Cardiac muscle cell (in vitro differentiated cells and primary cell): ENCODE data around the gene SPOCK3. TPM values are rescaled to one million over a fixed set of nuclear protein-coding genes. Genes with fewer than 3 reads are reported as not detected.

Source experiments
- DNase-seq, 2 donors: peaks; one replicate each; pipeline versions ENCODE4 v3.0.0 to v3.0.0-alpha.2; 2010 to 2017; ENCODE audit warnings: low read depth in 1 of 2, low spot score in 1 of 2
- H3K27ac ChIP-seq: fragments of 200-600 bp; sonication (generic); 2 replicates; pipeline ENCODE4 v1.5.1; 2016
- H3K27me3 ChIP-seq: fragments of 200-600 bp; sonication (generic); 2 replicates; pipeline ENCODE4 v1.6.0; 2016; ENCODE audit warnings: control low read depth
- H3K36me3 ChIP-seq: fragments of 200-600 bp; sonication (generic); 2 replicates; pipeline ENCODE4 v1.5.1; 2016; ENCODE audit warnings: control low read depth
- H3K4me1 ChIP-seq: fragments of 200-600 bp; sonication (generic); 2 replicates; pipeline ENCODE4 v1.8.1; 2017; ENCODE audit warnings: low read depth, mild to moderate bottlenecking, mixed run types
- H3K4me3 ChIP-seq: fragments of 200-600 bp; sonication (generic); 2 replicates; pipeline ENCODE4 v1.5.1; 2016; ENCODE audit warnings: mild to moderate bottlenecking
- H3K9me3 ChIP-seq: fragments of 200-600 bp; sonication (generic); 2 replicates; pipeline ENCODE4 v1.5.1; 2017; ENCODE audit warnings: low read depth, mild to moderate bottlenecking, control low read depth
- CTCF ChIP-seq: IDR thresholded peaks from 2 replicates; pipeline ENCODE4 v1.5.1; 2012; ENCODE audit warnings: low read depth, mild to moderate bottlenecking, low read length
- polyA plus RNA-seq: library from polyadenylated mRNA; unstranded; fragments of >200 nt; fragmentation: Nextera tagmentation; extraction: Ambion mirVana; gene quantifications from 2 replicates; pipeline ENCODE4 v1.2.1, GENCODE V29; 2016
- total RNA-seq: library from RNA; depleted of rRNA; stranded (reverse); fragments of >200 nt; gene quantifications from 2 replicates; pipeline ENCODE4 v1.2.3, GENCODE V29; 2016

SPOCK3 gene
- total and polyA plus RNA-seq, 2 experiments from 2014 or later = 1.3 to 4.6 TPM

- DNase-seq = no peak
These were observed 37.8 kb downstream of the SPOCK3 start for GRCh38 chr4:167196344-167197012.

GRCh38 chr4:167190379-167190778, 43.9 kb downstream of the SPOCK3 start:
- no peak for DNase-seq
- Histone ChIP-seq H3K9me3 (no peaks in the 10 kb centered on the region), H3K36me3 (no peaks in the 10 kb centered on the region), H3K4me1 (no peaks in the 10 kb centered on the region), H3K27me3 (no peaks in the 10 kb centered on the region), H3K4me3 (no peak overlapping the region), H3K27ac (no peak overlapping the region)
- no peak for TF ChIP-seq CTCF

More at GRCh38 chr4:167196344-167197012, 37.8 kb downstream of the SPOCK3 start:
- H3K27ac ChIP-seq = no peak overlapping the region
- H3K9me3 ChIP-seq = no peaks in the 10 kb centered on the region
- no peak for TF ChIP-seq CTCF
- H3K4me1 ChIP-seq = no peaks in the 10 kb centered on the region
- H3K4me3 ChIP-seq = no peak overlapping the region
- H3K36me3 ChIP-seq = no peaks in the 10 kb centered on the region
- H3K27me3 ChIP-seq = no peaks in the 10 kb centered on the region

DNA sequence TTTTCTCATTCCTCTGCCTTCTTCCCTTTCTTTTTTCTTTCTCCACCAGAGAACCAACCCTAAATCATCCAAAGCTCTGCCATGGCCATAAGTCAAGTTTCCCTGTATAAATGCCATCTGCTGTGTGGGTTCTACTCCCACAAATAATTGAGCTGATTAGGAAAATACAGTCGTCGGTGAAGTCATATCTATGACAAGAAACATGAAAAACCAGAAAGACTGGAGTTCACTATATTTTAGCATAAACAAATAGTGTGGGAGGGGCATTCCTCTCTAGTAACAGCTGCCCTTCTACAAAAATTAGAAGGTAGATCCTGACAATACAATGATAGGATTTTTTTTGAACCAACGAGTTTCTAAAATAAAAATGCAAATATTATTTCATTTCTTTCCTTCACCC, 48.8 kb downstream of the SPOCK3 start:
- no peak for DNase-seq
- Histone ChIP-seq H3K9me3 (no peaks in the 10 kb centered on the region), H3K4me1 (no peaks in the 10 kb centered on the region), H3K27me3 (no peaks in the 10 kb centered on the region), H3K4me3 (no peak overlapping the region), H3K36me3 (no peaks in the 10 kb centered on the region), H3K27ac (no peak overlapping the region)
- no peak for TF ChIP-seq CTCF

GRCh38 chr4:167183036-167183435, 51.3 kb downstream of the SPOCK3 start:
- Histone ChIP-seq H3K4me3 (no peak overlapping the region), H3K27ac (no peak overlapping the region), H3K9me3 (no peaks in the 10 kb centered on the region), H3K4me1 (no peaks in the 10 kb centered on the region), H3K36me3 (no peaks in the 10 kb centered on the region), H3K27me3 (no peaks in the 10 kb centered on the region)
- no peak for DNase-seq
- TF ChIP-seq CTCF = no peak

GRCh38 chr4:167177925-167178324, 56.4 kb downstream of the SPOCK3 start:
- H3K9me3 ChIP-seq = no peaks in the 10 kb centered on the region
- H3K4me3 ChIP-seq = no peak overlapping the region
- peak in 1 of 2 donors; percentile 23 for DNase-seq
- TF ChIP-seq CTCF = no peak
- no peak overlapping the region for H3K27ac ChIP-seq
- no peaks in the 10 kb centered on the region for H3K4me1 ChIP-seq
- no peaks in the 10 kb centered on the region for H3K27me3 ChIP-seq
- no peaks in the 10 kb centered on the region for H3K36me3 ChIP-seq
